Endothelial cell of umbilical vein (primary cell): Measurements from ENCODE around the gene NUDT14. TPM values are rescaled to one million over a fixed set of nuclear protein-coding genes. Genes with fewer than 3 reads are reported as not detected.

ENCODE experiments used
- BruUV-seq: library from RNA; stranded (reverse); fragments of 400-500 nt; replicated peaks from 2 replicates; lab custom pipeline; 2021; lab: Mats Ljungman, UMichigan
- CTCF ChIA-PET: fragments of 300-600, 350-600 bp; sonication (Branson Sonifier 250); formaldehyde crosslinking; loops from one replicate; lab custom pipeline; 2021; ENCODE audit warnings: antibody characterized with exemption, inconsistent platforms; lab: Charles Lee
- POLR2A ChIA-PET: fragments of 300-600, 350-600 bp; sonication (Branson Sonifier 250); formaldehyde crosslinking; loops from one replicate; lab custom pipeline; 2021; ENCODE audit warnings: antibody characterized with exemption, inconsistent platforms; lab: Charles Lee
- DNase-seq: peaks from one replicate; pipeline ENCODE4 v3.0.0-alpha.2; 2011; ENCODE audit warnings: low read depth, low spot score
- FAIRE-seq: peaks from 2 replicates; lab custom pipeline; 2011; peaks lifted over from hg19 to GRCh38; lab: Jason Lieb, UNC
- H2AFZ ChIP-seq: 2 replicates; pipeline ENCODE4 v1.6.0; 2012; ENCODE audit warnings: low read depth, low read length, control low read depth, inconsistent platforms
- H3K27ac ChIP-seq: 2 replicates; pipeline ENCODE4 v1.5.1; 2011; ENCODE audit warnings: low read depth, mild to moderate bottlenecking, control low read depth, low read length, moderate library complexity; ENCODE audit not compliant: insufficient read depth
- H3K27me3 ChIP-seq, 2 experiments: 2 replicates each; pipeline versions ENCODE4 v1.6.0 to v1.6.1; 2011; ENCODE audit warnings: low read length in 2 of 2, mixed read lengths in 1 of 2; ENCODE audit not compliant: control insufficient read depth in 2 of 2, insufficient read depth in 2 of 2
- H3K36me3 ChIP-seq, 2 experiments: 2 replicates in 1 of 2; 3 replicates in 1 of 2; pipeline ENCODE4 v1.5.1; 2011; ENCODE audit warnings: low read length in 2 of 2, mild to moderate bottlenecking in 1 of 2, moderate library complexity in 1 of 2; ENCODE audit not compliant: control insufficient read depth in 2 of 2, insufficient read depth in 2 of 2; ENCODE audit errors: extremely low read depth in 1 of 2
- H3K4me1 ChIP-seq: 3 replicates; pipeline ENCODE4 v1.5.1; 2011; ENCODE audit warnings: mild to moderate bottlenecking, low read length; ENCODE audit not compliant: control insufficient read depth, insufficient read depth; ENCODE audit errors: extremely low read depth
- H3K4me2 ChIP-seq: 2 replicates; pipeline ENCODE4 v1.6.1; 2011; ENCODE audit warnings: low read length, control low read depth, mixed read lengths; ENCODE audit not compliant: insufficient read depth
- H3K4me3 ChIP-seq, 3 experiments: fragments of 200-600 bp in 1 of 3; sonication (generic), shearing (Covaris generic) in 1 of 3; replicated peaks in 1 of 3; 2 replicates each; pipeline ENCODE4 v1.5.1; 2011 to 2016; ENCODE audit warnings: control low read depth in 3 of 3, low read length in 3 of 3, mild to moderate bottlenecking in 2 of 3, inconsistent platforms in 1 of 3, low read depth in 1 of 3, moderate library complexity in 1 of 3; ENCODE audit not compliant: insufficient read depth in 1 of 3
- H3K79me2 ChIP-seq: 2 replicates; pipeline ENCODE4 v1.6.0; 2012; ENCODE audit warnings: low read length, inconsistent platforms; ENCODE audit not compliant: control insufficient read depth, insufficient read depth
- H3K9ac ChIP-seq: replicated peaks from 2 replicates; pipeline ENCODE3; 2011; ENCODE audit warnings: low read length, control low read depth; ENCODE audit not compliant: insufficient read depth; ENCODE audit errors: extremely low read depth
- H3K9me1 ChIP-seq: replicated peaks from 3 replicates; pipeline ENCODE4 v1.6.0; 2011; ENCODE audit warnings: mild to moderate bottlenecking, low read length; ENCODE audit not compliant: control insufficient read depth, insufficient read depth; ENCODE audit errors: extremely low read depth
- H3K9me3 ChIP-seq: replicated peaks from 2 replicates; pipeline ENCODE4 v1.5.1; 2012; ENCODE audit warnings: low read length, inconsistent platforms; ENCODE audit not compliant: control insufficient read depth, insufficient read depth
- H4K20me1 ChIP-seq: replicated peaks from 2 replicates; pipeline ENCODE3; 2011; ENCODE audit warnings: mild to moderate bottlenecking, low read length; ENCODE audit not compliant: control insufficient read depth, insufficient read depth; ENCODE audit errors: extremely low read depth
- EZH2 ChIP-seq: IDR thresholded peaks from 2 replicates; pipeline ENCODE4 v1.6.1; 2012; ENCODE audit warnings: borderline replicate concordance, low read depth, mild to moderate bottlenecking, moderate library complexity, low read length, inconsistent platforms; ENCODE audit not compliant: severe bottlenecking
- FOS ChIP-seq: IDR thresholded peaks from 2 replicates; pipeline ENCODE4 v1.6.1; 2011; ENCODE audit warnings: mild to moderate bottlenecking, low read length, moderate library complexity, borderline replicate concordance; ENCODE audit not compliant: insufficient read depth
- GATA2 ChIP-seq: IDR thresholded peaks from 2 replicates; pipeline ENCODE4 v1.7.0; 2011; ENCODE audit warnings: low read depth, mild to moderate bottlenecking, moderate library complexity, mixed read lengths, low read length; ENCODE audit not compliant: insufficient read length, insufficient read depth
- JUN ChIP-seq: IDR thresholded peaks from 2 replicates; pipeline ENCODE4 v1.6.1; 2011; ENCODE audit warnings: borderline replicate concordance, low read depth; ENCODE audit not compliant: insufficient read length, insufficient read depth
- MYC ChIP-seq: IDR thresholded peaks from one replicate; pipeline ENCODE4 v1.6.1; 2011; ENCODE audit warnings: mild to moderate bottlenecking, low read depth, low read length
- POLR2A ChIP-seq: IDR thresholded peaks from 2 replicates; pipeline ENCODE4 v1.6.1; 2012; ENCODE audit warnings: low read depth, mild to moderate bottlenecking, control low read depth, low read length
- POLR2AphosphoS5 ChIP-seq: IDR thresholded peaks from 2 replicates; pipeline ENCODE4 v1.6.1; 2012; ENCODE audit warnings: low read depth, mild to moderate bottlenecking, control low read depth, low read length, moderate library complexity; ENCODE audit not compliant: insufficient read depth
- dilution Hi-C: fragments of 300-500 bp; cut with MboI; formaldehyde crosslinking; loops from one replicate; pipeline ENCODE4 v1.15.0; 2019; ENCODE audit warnings: low sequenced_read_pairs; ENCODE audit not compliant: extremely low pct_ligation_motif_present
- intact Hi-C: fragments of 100-400 bp; cut with micrococcal nuclease; formaldehyde crosslinking; loops from one replicate; pipeline ENCODE4 v1.10.0; 2022
- polyA plus RNA-seq, 4 experiments: library from polyadenylated mRNA; depleted of rRNA in 3 of 4; stranded (reverse) in 3 of 4; unstranded in 1 of 4; fragments of >200 nt; gene quantifications; 2 replicates each; pipeline versions ENCODE4 v1.2.1 to v1.2.3, GENCODE V29; 2011 to 2012; ENCODE audit warnings: missing spikeins in 1 of 4
- total RNA-seq: library from RNA; stranded (reverse); gene quantifications from 2 replicates; pipeline ENCODE4 v1.2.3, GENCODE V29; 2021
- TF ChIP-seq, protein P1 (sequence below), 2 donors: IDR thresholded peaks; 1 replicate in 1 of 2; 2 replicates in 1 of 2; pipeline ENCODE4 v1.5.1; 2011; ENCODE audit warnings: low read length in 2 of 2, mild to moderate bottlenecking in 2 of 2, moderate library complexity in 2 of 2, control low read depth in 1 of 2, inconsistent platforms in 1 of 2, low read depth in 1 of 2; ENCODE audit not compliant: insufficient read depth in 1 of 2; ENCODE audit errors: extremely low read depth in 1 of 2
- TF ChIP-seq, protein P2 (sequence below): IDR thresholded peaks from 2 replicates; pipeline ENCODE4 v1.6.1; 2011; ENCODE audit not compliant: insufficient read depth, insufficient read length

Gene NUDT14
- total and polyA plus RNA-seq, 2 donors (not counting 3 experiments of a cell fraction or from before 2014, with no cell fraction given) = 97.7 to 103 TPM

DNA sequence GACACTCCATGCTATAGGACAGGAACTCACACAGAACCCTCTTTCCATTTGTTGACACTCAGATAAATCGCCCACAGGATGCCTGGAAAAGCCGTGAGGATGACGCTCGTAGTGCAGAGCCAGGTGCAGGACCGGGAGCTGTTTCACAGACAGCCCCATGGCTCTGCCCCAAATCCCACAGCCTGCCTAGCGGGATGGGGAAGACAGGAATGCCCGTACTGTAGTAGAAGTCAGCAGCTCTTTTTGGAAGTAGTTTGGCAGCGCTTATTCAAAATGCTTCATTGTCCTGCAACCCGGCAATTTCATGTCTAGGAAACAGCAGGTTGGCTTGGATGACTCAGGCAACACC, 54.2 kb downstream of the NUDT14 start:
- Histone ChIP-seq H3K27me3 (peaks cover 14 to 18% of the 10 kb centered on the region in 2 experiments), H3K79me2 (no peaks in the 10 kb centered on the region), H3K4me2 (no peak overlapping the region), H3K36me3 (no peaks in the 10 kb centered on the region), H3K9me3 (no peaks in the 10 kb centered on the region), H3K9ac (no peak overlapping the region), H2AFZ (no peak overlapping the region), H3K27ac (no peak overlapping the region), H4K20me1 (no peaks in the 10 kb centered on the region), H3K4me1 (no peaks in the 10 kb centered on the region), H3K4me3 (no peak overlapping the region), H3K9me1 (no peaks in the 10 kb centered on the region)
- DNase-seq (no peak), FAIRE-seq (no peak)
- POLR2A ChIA-PET = no interaction called here
- intact Hi-C loops = no loop called here
- no TSS peak for BruUV-seq
- CTCF ChIA-PET = interaction anchor here (1.0 kb wide), 1 partner anchor 10 kb away, joined by 4 read pairs; no protein-coding TSS in a partner anchor
- dilution Hi-C loops = no loop called here
- TF ChIP-seq FOS (no peak), POLR2AphosphoS5 (no peak), EZH2 (no peak), POLR2A (no peak), GATA2 (no peak), MYC (no peak), JUN (no peak)
- TF ChIP-seq, protein P1, sequence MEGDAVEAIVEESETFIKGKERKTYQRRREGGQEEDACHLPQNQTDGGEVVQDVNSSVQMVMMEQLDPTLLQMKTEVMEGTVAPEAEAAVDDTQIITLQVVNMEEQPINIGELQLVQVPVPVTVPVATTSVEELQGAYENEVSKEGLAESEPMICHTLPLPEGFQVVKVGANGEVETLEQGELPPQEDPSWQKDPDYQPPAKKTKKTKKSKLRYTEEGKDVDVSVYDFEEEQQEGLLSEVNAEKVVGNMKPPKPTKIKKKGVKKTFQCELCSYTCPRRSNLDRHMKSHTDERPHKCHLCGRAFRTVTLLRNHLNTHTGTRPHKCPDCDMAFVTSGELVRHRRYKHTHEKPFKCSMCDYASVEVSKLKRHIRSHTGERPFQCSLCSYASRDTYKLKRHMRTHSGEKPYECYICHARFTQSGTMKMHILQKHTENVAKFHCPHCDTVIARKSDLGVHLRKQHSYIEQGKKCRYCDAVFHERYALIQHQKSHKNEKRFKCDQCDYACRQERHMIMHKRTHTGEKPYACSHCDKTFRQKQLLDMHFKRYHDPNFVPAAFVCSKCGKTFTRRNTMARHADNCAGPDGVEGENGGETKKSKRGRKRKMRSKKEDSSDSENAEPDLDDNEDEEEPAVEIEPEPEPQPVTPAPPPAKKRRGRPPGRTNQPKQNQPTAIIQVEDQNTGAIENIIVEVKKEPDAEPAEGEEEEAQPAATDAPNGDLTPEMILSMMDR (IDR thresholded peaks at IDR 0.05; ENCODE audit: extremely low read depth in 1 of 2, insufficient read depth in 1 of 2, low read depth in 1 of 2, low read length in 2 of 2) = no peak
- TF ChIP-seq, protein P2, sequence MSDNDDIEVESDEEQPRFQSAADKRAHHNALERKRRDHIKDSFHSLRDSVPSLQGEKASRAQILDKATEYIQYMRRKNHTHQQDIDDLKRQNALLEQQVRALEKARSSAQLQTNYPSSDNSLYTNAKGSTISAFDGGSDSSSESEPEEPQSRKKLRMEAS = no peak
